Erythroblast (primary cell): ENCODE results near the gene KIAA0513.

Experiments used
- GATA1 ChIP-seq: IDR thresholded peaks from 2 replicates; pipeline ENCODE4 v1.6.1; 2011; ENCODE audit warnings: low read depth, mild to moderate bottlenecking, control low read depth, low read length, moderate library complexity
- POLR2A ChIP-seq: IDR thresholded peaks from 2 replicates; pipeline ENCODE4 v1.6.1; 2011; ENCODE audit warnings: mild to moderate bottlenecking, low read length

DNA sequence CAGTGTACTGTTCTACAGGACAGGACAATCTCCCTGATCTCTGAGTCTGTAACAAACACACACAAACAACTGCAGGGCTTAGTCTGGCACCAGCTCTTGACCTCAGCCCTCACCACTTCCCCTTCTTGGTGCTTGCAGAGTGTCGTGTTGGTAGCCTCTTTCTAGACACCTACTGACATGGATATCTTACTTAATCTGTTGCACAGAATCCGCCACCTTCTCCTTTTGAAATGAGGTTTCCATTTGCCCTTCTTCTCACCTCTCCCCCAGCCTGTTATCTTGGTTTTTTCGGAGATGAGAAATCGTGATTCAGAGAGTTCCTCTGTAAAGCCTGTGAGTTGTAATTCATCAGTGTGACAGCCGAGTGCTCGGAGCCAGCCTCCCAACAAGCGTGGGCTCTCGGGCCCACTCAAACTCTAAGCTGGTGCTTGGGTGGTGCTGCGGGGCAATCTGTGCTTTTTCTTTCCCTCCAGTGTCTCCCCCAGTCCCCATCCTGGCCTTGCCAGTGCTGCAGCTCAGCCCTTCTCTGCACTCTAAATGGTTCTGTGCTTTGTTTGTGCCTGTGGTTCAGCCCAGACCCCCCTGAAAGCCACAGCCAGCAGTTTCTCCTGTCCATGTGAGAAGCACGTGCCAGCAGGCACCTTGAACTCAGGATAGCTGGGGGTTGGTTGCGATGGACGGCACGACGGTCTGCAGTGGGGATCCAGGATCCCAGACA, 28.1 kb downstream of the KIAA0513 start:
- TF ChIP-seq POLR2A (no peak), GATA1 (no peak)
